ENCODE data around the gene UBE3C.

The UBE3C gene

DNA sequence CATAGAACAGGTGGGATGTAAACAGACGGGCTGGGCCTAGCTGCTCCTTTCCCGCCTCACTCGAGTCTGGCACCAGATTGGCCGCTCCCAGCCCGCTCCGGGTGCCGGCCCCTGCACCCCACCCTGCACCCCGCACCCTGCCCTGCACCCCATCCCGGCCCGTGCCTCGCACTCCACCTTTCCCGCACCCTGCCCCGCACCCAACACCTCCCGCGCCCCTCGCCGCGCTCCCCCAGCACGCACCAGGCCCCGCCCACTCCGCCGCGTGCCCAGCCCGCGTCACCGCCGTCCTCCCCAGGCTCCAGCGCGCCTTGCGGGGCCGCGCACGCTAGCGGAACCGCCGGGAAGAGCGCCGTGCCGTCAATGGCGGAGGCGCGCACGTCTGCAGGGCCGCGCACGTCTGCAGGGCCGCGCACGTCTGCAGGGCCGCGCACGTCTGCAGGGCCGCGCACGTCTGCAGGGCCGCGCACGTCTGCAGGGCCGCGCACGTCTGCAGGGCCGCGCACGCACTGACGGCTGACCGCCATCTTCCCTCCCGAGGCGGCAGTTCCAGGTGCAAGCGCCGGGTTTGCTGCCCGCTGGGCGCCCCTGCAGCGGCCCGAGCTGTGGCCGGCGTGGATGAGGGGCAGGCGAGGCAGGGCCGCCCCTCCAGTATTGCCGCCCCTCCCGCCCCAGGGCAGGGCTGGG, at the start of gene UBE3C:
Gene UBE3C, plus strand, starts transcription at position 503 of the 687 bp plus-strand sequence. CDS start 347 bp downstream, outside the sequence.
- H3K4me1 ChIP-seq (ENCODE audit: control insufficient read depth, low read length), result peaks cover 37% of the 10 kb centered on the region
- peak within 1 kb of the TSS; percentile 98 for H3K4me3 ChIP-seq (ENCODE audit: low read length)
- TF ChIP-seq EZH2phosphoT487 (IDR thresholded peaks at IDR 0.05; ENCODE audit: borderline replicate concordance, low read length) (no peak), CTCF (IDR thresholded peaks at IDR 0.05; ENCODE audit: low read depth, low read length, poor library complexity, severe bottlenecking) (no peak)
- no peaks in the 10 kb centered on the region for H3K9me2 ChIP-seq (replicated peaks; ENCODE audit: control insufficient read depth, low read length)
- peak within 1 kb of the TSS; percentile 74 for H3K4me2 ChIP-seq (ENCODE audit: low read length)
- no peaks in the 10 kb centered on the region for H3K9me3 ChIP-seq (ENCODE audit: control insufficient read depth, insufficient read depth, low read length)
- H3K36me3 ChIP-seq (ENCODE audit: control insufficient read depth, low read length), result peaks cover 45% of the 10 kb centered on the region
- H3K27ac ChIP-seq (ENCODE audit: low read depth, low read length), result peak within 1 kb of the TSS; percentile 78
- no peaks in the 10 kb centered on the region for H3K27me3 ChIP-seq (ENCODE audit: control insufficient read depth, low read length)
- peaks cover 11% of the 10 kb centered on the region for H3F3A ChIP-seq (ENCODE audit: control insufficient read depth, insufficient read depth)
- H4K20me1 ChIP-seq (ENCODE audit: control insufficient read depth, insufficient read depth, low read depth, low read length), result peaks cover 34% of the 10 kb centered on the region
- H3K79me2 ChIP-seq (ENCODE audit: control insufficient read depth, low read length), result peaks cover 46% of the 10 kb centered on the region

DNA sequence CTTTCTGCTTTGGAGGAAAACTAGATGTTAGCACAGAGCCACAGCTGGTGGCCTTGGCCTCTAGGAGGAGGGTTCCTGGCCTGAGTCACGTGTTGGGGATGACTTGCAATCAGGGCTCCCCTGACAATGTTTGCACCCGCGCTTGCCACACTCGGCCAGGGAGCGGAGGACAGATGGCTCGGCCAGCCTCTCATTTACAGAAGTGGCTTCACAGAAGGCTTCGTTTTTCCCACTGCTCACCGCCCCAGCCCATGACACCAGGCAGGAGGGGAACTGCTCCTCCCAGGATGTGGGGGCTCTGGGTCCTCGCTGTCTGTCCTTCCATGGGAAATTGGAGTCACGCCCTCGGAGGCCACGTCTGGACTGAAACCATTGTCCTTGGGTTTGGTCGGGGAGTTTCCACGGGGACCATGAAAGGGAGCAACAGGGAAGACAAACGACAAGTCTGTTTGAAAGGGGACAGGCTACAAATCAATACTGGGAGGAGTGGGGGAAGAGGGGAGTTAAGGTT, 49.6 kb upstream of the UBE3C start:
- no peaks in the 10 kb centered on the region for H3K27me3 ChIP-seq (ENCODE audit: control insufficient read depth, low read length)
- H3K4me3 ChIP-seq (ENCODE audit: low read length), result no peak overlapping the region
- no peaks in the 10 kb centered on the region for H3F3A ChIP-seq (ENCODE audit: control insufficient read depth, insufficient read depth)
- no peak overlapping the region for H3K4me2 ChIP-seq (ENCODE audit: low read length)
- H4K20me1 ChIP-seq (ENCODE audit: control insufficient read depth, insufficient read depth, low read depth, low read length), result no peaks in the 10 kb centered on the region
- no peaks in the 10 kb centered on the region for H3K9me2 ChIP-seq (replicated peaks; ENCODE audit: control insufficient read depth, low read length)
- H3K36me3 ChIP-seq (ENCODE audit: control insufficient read depth, low read length), result no peaks in the 10 kb centered on the region
- H3K79me2 ChIP-seq (ENCODE audit: control insufficient read depth, low read length), result no peaks in the 10 kb centered on the region
- no peak overlapping the region for H3K27ac ChIP-seq (ENCODE audit: low read depth, low read length)
- peaks cover 27% of the 10 kb centered on the region for H3K9me3 ChIP-seq (ENCODE audit: control insufficient read depth, insufficient read depth, low read length)
- no peak for TF ChIP-seq EZH2phosphoT487 (IDR thresholded peaks at IDR 0.05; ENCODE audit: borderline replicate concordance, low read length)
- TF ChIP-seq CTCF (IDR thresholded peaks at IDR 0.05; ENCODE audit: low read depth, low read length, poor library complexity, severe bottlenecking), result no peak
- H3K4me1 ChIP-seq (ENCODE audit: control insufficient read depth, low read length), result no peaks in the 10 kb centered on the region

GRCh38 chr7:157090485-157091165, 48.1 kb upstream of the UBE3C start:
- no peaks in the 10 kb centered on the region for H4K20me1 ChIP-seq (ENCODE audit: control insufficient read depth, insufficient read depth, low read depth, low read length)
- no peak overlapping the region for H3K4me2 ChIP-seq (ENCODE audit: low read length)
- H3K27me3 ChIP-seq (ENCODE audit: control insufficient read depth, low read length), result no peaks in the 10 kb centered on the region
- H3F3A ChIP-seq (ENCODE audit: control insufficient read depth, insufficient read depth), result no peaks in the 10 kb centered on the region
- no peaks in the 10 kb centered on the region for H3K79me2 ChIP-seq (ENCODE audit: control insufficient read depth, low read length)
- H3K36me3 ChIP-seq (ENCODE audit: control insufficient read depth, low read length), result no peaks in the 10 kb centered on the region
- no peaks in the 10 kb centered on the region for H3K4me1 ChIP-seq (ENCODE audit: control insufficient read depth, low read length)
- H3K27ac ChIP-seq (ENCODE audit: low read depth, low read length), result no peak overlapping the region
- TF ChIP-seq EZH2phosphoT487 (IDR thresholded peaks at IDR 0.05; ENCODE audit: borderline replicate concordance, low read length) (no peak), CTCF (IDR thresholded peaks at IDR 0.05; ENCODE audit: low read depth, low read length, poor library complexity, severe bottlenecking) (no peak)
- H3K9me3 ChIP-seq (ENCODE audit: control insufficient read depth, insufficient read depth, low read length), result peaks cover 17% of the 10 kb centered on the region
- H3K4me3 ChIP-seq (ENCODE audit: low read length), result no peak overlapping the region
- H3K9me2 ChIP-seq (replicated peaks; ENCODE audit: control insufficient read depth, low read length), result no peaks in the 10 kb centered on the region

Data from DOHH2 (cell line).